GM21390 (cell line): ENCODE results near the gene VPREB3.
"Not testable (repeated sequence)": the region's sequence is repeated elsewhere in the genome, so short reads cannot be mapped to it uniquely, and the experiment has no call there.

Experiments
- ATAC-seq: cut with Tn5 transposase; IDR thresholded peaks from one replicate; pipeline ENCODE4 v1.9.1; 2021; ENCODE audit not compliant: unreplicated experiment

Gene VPREB3

DNA sequence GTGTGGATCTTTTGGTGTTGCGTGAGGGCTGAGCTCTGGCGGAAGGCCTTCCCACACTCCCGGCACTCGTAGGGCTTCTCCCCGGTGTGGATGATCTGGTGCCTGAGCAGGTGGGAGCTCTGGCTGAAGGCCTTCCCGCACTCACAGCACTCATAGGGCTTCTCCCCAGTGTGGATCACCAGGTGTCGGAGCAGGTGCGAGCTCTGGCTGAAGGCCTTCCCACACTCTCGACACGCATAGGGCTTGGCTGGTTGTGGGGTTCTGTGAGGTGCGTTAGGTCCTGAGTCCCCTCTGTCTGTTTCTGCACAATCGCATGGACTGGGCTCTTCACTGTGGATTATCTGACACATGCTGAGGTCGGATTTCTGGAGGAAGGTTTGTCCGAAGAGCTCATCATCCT is 9.7 kb downstream of the VPREB3 start:
- no peak for ATAC-seq

DNA sequence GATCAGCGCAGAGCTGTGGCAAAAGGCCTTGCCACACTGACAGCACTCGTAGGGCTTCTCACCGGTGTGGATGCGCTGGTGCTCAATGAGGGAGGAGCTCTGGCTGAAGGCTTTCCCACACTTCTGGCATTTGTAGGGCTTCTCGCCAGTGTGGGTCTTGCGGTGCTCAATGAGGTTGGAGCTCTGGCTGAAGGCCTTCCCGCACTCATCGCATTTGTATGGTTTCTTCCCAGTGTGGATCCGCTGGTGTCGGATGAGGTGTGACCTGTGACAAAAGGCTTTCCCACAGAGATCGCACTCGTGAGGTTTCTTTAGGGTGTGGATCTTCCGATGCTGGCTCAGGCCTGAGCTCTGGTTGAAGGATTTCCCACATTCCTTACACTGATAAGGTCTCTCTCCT is 10.2 kb downstream of the VPREB3 start:
- ATAC-seq: no peak

DNA sequence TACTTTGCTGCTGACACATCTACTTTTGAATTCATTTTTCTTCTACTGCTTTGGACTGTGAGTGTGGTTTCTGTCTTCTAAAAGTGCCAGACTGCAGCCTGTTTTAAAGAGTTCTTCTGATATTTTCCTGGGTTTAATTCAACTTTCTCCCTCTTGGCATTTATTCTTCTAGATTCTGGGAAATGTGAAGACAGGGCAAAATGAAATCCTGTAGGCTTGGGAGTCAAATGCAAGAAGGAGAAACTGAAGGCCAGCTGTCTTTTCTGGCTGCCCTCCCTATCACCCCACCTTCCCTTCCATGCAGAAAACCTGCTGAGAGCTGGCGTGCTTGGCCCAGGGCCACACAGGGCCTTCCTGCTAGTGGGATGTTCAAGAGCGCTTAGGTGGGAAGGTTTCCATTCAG is 10.9 kb downstream of the VPREB3 start:
- ATAC-seq: no peak

DNA sequence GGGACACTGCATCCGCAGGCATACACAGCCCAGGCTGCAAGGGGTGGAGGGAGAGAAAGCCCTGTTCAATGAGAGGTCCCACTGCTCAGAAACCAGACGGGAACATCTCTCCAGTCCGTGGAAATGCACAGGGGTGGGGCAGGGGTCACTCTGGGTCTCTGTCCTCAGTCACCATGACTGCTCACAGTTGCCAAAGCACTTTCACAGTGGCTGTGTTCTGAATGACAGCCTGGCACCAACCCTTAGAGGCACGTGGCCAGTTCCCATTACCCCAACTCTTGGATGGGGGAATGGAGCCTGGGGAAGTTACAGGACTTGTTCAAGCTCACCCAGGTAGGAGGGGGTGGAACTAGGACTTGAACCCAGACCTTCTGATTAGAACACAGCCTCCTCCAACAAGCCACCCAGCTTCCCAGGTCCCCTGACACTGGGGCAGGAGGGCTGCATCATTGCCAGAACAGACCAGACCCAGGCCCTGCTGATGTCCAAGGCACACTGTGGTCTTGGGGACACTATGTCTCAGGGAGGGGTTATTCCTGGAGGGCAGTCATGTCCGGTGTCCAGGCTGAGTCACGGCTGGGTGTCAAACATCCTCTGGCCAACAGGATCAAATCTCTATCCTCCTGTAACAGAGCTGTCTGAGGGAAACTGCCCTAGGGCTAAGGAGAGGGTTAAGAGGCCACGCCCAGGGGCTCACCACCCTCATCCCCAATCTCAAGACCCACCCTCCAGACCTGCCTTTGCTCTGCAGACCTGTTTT is 11.5 kb downstream of the VPREB3 start:
- no peak for ATAC-seq

DNA sequence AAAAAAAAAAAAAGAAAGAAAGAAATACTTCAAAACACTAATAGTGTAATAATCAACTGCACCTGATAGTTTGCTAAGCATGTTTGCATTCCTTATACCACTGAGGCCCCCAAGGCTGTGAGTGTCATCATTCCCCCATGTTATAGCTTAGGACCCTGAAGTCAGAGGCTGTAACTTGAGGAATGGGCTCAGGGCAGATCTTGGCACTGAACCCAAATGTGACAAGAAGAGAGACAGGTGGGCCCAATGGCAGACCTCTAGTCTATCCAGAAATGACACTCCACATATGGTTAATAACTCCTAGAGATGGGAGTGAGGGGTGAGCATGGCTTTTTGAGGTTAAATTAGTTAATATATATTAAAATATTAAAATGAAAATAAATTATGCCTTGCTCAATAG is 16.5 kb downstream of the VPREB3 start:
- no peak for ATAC-seq

DNA sequence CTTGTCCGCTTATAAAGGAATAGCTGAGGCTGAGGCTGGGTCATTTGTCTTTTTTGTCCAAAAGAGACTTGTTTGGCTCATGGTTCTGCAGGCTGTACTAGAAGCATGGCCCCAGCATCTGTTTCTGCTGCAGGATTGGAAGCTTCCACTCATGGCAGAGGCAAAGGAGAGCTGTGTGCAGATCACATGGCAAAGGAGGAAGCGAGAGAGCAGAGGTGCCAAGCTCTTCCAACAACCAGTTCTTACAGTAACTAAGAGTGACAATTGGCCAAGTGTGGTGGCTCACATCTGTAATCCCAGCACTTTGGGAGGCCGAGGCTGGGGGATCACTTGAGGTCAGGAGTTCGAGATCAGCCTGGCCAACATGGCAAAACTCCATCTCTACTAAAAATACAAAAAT is 26.1 kb downstream of the VPREB3 start:
- not testable (repeated sequence) for ATAC-seq

DNA sequence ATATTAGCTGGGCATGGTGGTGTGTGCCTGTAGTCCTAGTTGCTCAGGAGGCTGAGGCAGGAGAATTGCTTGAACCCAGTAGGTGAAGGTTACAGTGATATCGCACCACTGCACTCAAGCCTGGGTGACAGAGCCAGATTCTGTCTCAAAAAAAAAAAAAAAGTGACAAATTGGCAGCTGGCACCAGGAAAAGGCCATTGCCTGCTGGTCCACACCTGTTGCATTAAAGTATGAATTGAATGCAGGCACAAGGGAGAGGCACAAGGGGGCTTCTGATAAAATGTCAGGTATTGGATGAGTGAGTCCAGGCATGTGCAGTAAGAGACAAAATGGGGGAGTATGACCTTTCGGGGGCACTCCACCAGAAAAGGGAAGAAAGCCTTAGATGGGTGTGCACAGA is 31.5 kb downstream of the VPREB3 start:
- no peak for ATAC-seq

DNA sequence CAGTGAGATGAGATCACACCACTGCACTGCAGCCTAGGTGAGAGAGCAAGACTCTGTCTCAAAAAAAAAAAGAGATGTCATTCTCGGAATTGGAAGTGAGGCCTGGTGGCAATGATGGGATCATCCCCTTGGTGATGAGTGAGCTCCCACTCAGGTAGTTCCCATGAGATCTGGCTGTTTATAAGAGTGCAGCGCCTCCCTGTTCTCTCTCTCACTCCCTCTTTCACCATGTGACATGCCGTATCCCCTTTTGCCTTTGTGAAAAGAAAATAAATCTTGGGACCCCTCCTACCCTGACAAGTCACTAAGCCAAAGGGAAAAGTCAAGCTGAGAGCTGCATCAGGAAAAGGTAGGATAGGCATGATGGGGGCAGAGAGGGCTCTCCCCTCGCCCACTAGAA is 32.1 kb downstream of the VPREB3 start:
- no peak for ATAC-seq

DNA sequence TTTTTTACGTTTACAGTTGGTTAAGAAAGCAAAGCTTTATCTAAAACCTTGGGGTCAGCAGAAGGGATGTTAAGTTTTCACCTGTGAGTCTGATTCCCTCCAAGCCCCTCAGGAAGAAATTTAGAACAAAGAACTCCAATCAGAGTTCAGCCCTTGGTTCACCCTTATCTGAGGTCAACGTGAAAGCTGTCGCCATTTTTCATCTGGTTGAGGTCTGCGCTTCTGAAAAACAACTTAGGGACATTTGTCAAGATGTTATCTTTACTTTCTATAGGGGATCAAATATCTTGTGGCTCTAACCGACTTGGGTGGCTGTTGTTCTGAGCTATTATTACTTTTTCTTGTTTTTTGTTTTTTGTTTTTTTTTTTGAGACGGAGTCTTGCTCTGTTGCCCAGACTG is 33.4 kb downstream of the VPREB3 start:
- no peak for ATAC-seq

DNA sequence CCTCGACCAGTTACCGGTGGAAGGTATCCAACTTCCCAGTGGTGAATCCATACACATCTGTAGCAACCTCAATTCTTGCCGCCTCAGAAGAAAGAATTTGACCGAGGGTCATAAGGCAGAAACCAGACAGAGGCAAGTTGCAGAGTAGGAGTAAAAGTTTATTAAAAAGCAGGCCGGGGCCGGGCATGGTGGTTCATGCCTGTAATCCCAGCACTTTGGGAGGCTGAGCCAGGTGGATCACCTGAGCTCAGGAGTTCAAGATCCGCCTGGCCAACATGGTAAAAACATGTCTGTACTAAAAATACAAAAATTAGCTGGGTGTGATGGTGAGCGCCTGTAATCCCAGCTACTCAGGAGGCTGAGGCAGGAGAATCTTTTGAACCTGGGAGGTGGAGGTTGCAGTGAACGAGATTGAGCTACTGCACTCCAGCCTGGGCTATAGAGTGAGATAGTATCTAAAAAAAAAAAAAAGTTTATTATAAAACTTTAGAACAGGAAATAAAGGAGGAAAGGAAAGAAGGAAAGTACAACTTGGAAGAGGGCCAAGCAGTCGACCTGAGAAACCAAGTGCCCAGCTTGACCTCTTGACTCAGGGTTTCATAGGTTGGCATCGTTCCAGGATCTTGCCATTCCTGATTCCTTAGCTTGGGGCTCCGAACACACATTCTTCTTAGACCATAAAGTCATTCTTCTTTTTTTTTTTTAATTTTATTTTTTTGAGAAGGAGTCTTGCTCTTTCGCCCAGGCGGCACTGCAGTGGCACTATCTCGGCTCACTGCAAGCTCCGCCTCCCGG is 35.7 kb downstream of the VPREB3 start:
- ATAC-seq: no peak

DNA sequence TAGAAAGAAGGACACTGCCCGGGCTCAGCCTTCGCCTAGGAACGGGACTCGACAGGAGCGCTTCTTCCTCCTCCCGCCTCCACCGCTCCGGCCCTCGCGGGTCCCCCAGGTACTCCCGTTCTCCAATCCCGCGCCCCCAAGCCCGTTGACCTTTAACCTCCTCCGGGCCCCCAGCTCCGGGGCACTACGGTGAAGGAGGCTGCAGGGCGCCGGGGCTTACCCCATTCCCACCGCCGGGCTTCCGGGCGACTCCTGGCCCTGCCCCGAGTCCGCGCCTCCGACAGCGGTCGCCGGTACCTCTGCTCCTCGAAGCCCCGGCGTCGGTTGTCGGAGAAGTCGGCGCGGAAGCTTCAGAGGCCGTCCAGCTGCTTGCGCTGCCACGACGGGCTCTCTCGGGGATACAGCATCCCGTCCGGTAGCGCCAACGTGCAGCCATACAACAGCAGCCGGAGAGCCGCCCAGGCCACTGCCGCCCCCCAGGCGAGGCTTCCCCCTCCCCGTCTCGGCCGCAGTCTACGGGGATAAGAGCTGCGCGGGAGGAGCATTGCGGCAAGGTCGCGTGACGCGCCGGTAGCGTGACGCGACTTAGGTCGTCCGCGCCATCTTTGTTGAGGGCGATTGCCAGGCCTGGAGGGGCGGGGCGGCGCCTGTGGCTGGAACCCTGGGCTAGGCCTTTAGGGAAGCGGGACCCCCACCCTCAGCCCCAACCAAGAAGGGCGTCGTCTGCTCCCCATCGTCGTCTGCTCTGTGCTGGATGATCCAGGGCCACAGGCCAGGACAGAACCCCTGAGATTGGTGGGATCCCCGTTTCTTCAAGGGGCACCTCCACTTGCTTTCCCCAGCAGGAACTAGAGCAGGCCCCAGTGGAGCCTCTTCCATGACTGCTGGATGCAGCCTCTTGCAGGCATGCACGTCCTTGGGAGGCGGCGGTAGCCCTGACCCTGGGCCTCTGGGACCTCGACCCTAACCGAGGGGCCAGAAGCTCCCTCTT is 37.1 kb downstream of the VPREB3 start:
- ATAC-seq: peak; percentile 79

DNA sequence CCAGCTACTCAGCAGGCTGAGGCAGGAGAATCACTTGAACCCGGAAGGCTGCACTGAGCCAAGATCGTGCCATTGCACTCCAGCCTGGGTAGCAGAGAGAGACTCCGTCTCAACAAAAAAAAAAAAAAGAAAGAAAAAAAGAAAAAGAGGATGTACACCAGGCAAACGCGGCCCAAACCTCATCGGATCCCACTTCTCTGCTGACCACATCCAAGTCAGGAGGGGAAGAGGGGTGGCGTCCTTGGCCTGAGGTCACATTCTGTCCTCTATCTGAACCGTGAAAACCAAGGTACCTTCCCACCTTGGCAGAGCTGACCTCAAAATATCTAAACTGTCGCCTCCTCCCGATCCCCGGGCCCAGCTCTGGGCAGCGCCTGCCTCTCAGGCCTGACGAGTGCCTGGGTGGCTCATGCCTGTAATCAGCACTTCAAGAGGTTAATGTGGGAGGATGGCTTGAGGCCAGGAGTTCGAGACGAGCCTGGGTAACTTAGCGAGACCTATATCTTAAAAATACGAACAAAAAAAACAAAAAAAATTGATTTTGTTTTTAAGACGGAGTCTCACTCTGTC is 38.3 kb downstream of the VPREB3 start:
- ATAC-seq: no peak

DNA sequence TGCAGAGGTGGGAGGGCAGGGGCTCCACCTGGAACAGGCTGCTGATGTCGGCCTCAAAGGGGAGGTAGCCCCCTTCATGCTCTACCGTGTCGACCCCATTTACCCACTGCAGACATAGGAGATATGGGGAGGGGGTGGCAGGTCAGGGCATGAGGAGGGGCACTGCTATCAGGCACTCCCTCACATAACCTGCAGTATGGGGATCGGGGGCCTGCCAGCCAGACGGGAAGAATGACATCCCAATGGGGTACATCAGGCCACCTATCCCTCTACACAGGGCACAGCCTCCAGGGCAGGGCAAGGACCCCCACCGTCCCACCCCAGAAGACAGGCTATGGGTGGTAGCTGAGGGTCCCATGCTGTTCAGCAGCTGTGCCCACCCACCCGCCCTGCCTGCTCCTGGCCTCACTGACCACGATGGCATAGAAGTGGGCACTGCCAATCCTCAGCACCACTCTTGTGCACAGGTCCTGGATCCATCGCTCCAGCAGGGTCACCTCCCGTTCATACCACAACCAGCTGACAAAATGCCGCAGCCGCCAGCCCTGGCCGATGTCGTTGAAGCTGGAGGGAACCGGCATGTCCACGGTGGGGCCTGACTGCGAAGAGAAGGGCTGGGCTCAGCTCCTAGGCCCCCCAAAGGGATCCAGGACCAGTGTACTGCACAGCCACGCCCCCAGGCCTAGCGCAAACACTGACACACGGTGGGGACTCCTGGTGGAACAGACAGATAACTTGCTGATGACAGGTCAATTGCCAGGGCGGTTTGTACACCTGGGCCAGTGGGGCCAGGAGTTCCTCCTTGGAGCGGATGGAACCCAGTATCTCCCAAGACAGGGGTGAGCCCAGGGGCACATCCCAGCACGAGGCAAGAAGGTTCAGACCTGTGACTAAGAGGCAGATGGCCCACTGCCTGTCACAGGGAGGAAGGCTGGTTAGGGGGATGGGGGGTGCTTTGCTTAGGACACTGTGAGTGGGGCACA is 39.3 kb downstream of the VPREB3 start:
- no peak for ATAC-seq

DNA sequence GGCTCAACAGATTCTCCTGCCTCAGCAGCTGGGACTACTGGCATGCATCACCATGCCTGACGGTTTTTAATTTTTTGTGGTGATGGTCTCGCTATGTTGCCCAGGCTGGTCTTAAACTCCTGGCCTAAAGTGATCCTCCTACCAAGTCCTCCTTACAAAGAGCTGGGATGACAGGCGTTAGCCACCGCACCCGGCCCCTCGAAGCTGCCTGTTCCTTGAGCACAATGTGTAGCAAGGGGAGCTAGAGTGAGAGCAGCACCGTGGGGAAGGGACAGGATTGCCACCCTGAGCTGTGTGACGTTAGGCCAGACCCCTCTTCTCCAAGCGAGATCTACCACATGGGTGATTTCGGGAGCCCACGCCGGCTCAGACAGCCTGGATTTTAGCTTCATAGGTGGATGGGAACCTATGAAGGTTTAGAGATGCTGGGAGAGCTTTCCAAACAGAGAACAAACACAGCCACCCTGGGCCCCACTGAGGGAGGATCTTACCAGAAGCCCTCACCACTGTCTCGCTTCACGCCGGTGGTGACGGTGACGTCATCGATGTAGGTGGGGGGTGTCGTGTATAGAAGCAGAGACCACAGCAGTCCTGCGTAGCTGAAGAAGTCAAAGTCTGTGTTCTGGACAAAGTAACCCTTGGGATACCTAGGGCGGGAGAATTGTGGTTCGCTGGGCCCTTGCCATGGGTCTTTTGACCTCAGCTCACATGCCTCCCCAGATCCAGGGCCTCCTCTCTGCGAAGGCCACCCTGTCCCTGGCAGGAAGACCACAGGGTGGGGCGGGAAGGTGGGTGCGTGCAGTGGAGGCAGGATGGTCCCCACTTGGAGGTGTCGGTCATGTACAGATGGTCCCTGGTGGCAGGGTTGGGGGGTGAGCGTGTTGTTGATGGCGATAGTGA is 40.3 kb downstream of the VPREB3 start:
- no peak for ATAC-seq

DNA sequence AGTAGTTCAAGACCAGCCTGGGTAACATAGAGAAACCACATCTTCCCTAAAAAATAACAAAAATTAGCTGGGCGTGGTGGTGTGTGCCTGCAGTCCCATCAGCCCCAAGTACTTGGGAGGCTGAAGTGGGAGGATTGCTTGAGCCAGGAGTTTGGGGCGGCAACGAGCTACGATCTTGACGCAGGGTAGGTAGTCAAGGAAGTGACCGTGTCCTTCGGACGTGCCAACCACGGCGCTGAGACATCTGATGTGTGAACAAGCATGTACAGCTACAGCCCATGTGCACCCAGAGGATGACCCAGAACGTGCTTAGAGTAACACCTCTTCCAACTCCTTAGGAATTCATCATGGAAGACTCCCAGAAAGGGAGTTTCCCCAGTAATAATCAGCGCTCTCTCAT is 42.0 kb downstream of the VPREB3 start:
- ATAC-seq: no peak

DNA sequence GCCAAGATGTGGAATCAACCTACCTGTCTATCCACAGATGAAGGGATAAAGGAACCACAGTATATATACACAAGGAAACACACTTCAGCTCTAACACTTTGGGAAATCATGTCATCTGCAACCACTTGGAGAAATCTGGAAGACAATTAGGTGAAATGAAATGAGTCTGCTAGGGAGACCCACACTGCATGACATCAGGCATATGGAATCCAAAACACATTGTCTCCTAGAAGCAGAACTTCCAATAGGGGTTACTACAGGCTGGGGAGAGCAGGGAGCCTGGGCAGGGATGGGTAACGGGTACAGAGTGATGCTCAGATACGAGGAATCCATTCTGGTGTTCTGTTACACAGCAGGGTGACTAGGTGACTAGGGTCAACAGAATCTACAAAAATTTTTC is 45.1 kb downstream of the VPREB3 start:
- ATAC-seq: no peak

DNA sequence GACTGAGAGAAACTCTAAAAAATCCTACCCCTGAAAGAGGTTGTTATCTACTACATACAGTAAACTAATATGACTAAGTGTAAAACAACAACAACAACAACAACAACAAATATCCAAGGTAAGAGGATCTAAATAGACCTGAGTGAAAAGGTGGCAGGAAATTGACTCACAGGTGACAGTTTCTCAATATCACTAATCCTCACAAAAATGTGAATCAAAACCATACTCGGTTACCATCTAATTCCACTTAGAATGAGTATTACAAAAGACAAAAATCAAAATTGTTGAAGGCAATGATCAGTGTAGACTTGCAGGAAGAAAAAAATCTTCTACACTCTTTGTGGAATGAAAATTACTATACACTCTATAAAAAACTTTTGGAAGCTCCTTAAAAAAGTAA is 46.0 kb downstream of the VPREB3 start:
- no peak for ATAC-seq

DNA sequence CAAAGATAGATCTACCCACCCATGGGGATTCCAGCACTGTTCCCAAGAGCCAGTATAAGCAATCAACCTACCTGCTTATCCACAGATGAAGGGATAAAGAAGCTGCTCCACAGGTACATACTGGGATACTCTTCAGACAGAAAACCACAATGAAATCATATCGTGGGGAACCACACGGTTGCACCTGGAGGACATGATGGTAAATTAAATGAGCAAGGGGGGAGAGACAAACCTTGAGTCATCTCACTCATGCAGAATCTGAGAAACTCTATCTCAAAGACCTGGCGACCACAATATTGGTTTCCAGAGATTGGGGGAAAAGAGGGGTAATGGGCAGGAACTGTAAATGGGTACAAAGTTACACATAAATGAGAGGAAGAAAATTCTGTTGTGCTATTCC is 48.9 kb downstream of the VPREB3 start:
- no peak for ATAC-seq

DNA sequence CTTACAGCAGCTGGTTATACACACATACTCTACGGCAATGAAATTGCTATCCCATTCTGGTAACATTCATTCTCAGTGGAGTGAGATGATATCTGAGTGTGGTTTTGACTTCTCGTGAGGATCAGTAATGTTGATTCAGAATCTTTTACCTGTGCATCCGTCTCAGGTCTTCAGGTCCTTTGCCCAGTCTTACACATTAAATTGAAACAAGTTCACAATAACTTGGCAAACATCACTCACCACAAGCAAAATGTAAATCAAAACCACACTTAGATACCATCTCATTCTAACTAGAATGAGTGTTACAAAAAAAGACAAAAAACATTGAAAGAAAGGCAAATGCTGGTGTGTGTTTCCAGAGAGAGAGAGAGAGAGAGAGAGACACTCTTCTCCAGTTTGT is 49.4 kb downstream of the VPREB3 start:
- no peak for ATAC-seq
